Suprapubic skin (tissue), 4 donors: ENCODE results near the gene TYMS. TPM values are rescaled to one million over a fixed set of nuclear protein-coding genes. Genes with fewer than 3 reads are reported as not detected.

Source experiments
- DNase-seq, 2 donors: peaks; one replicate each; pipeline ENCODE4 v3.0.0-alpha.2; 2019; ENCODE audit warnings: low spot score in 2 of 2
- H3K27ac ChIP-seq: fragments of 200-600 bp; sonication (generic); one replicate; pipeline ENCODE4 v1.5.1; 2019
- H3K27me3 ChIP-seq: fragments of 200-600 bp; sonication (generic); one replicate; pipeline ENCODE4 v1.5.1; 2019
- H3K36me3 ChIP-seq: fragments of 200-600 bp; sonication (generic); one replicate; pipeline ENCODE4 v1.5.1; 2019
- H3K4me1 ChIP-seq: fragments of 200-600 bp; sonication (generic); one replicate; pipeline ENCODE4 v1.5.1; 2019
- H3K4me3 ChIP-seq: fragments of 200-600 bp; sonication (generic); one replicate; pipeline ENCODE4 v1.5.1; 2019; ENCODE audit warnings: mild to moderate bottlenecking
- H3K9me3 ChIP-seq: fragments of 200-600 bp; sonication (generic); one replicate; pipeline ENCODE4 v1.5.1; 2019
- CTCF ChIP-seq, 2 donors: fragments of 200-600 bp in 1 of 2; fragments of 450-650 bp in 1 of 2; sonication (generic) in 1 of 2; IDR thresholded peaks; one replicate each; pipeline ENCODE4 v1.5.1; 2016 to 2019; ENCODE audit warnings: antibody characterized with exemption in 2 of 2, mild to moderate bottlenecking in 1 of 2, moderate library complexity in 1 of 2
- EP300 ChIP-seq: sonication (generic); formaldehyde crosslinking; IDR thresholded peaks from one replicate; pipeline ENCODE4 v1.6.1; 2017; ENCODE audit warnings: antibody characterized with exemption
- POLR2A ChIP-seq, 2 donors: fragments of 450-650 bp; IDR thresholded peaks; one replicate each; pipeline ENCODE4 v1.6.1; 2017; ENCODE audit warnings: antibody characterized with exemption in 2 of 2, mild to moderate bottlenecking in 2 of 2, moderate library complexity in 2 of 2
- POLR2AphosphoS5 ChIP-seq, 3 donors: sonication (generic); formaldehyde crosslinking; IDR thresholded peaks; one replicate each; pipeline ENCODE4 v1.6.1; 2017; ENCODE audit warnings: antibody characterized with exemption in 3 of 3
- WGBS: methylation state at CpG from one replicate; pipeline ENCODE4 v1.1.5; 2018; 5-methylcytosine and 5-hydroxymethylcytosine counted together
- total RNA-seq, 4 donors: library from RNA; depleted of rRNA; stranded (reverse); fragments of >200 nt; gene quantifications; one replicate each; pipeline ENCODE4 v1.1.0, GENCODE V29; 2016

Gene TYMS
- total RNA-seq, 4 donors from 2014 or later: 2.6 to 5.9 (median 3.2) TPM

GRCh38 chr18:673769-674168 is 16.3 kb downstream of the TYMS start:
- Histone ChIP-seq H3K36me3 (peaks cover 61% of the 10 kb centered on the region), H3K4me1 (no peaks in the 10 kb centered on the region), H3K9me3 (no peaks in the 10 kb centered on the region), H3K4me3 (no peak overlapping the region), H3K27ac (no peak overlapping the region), H3K27me3 (no peaks in the 10 kb centered on the region)
- TF ChIP-seq CTCF (IDR thresholded peaks at IDR 0.05): no peak
- TF ChIP-seq EP300: no peak
- TF ChIP-seq POLR2A (IDR thresholded peaks at IDR 0.05): no peak
- TF ChIP-seq POLR2AphosphoS5 (IDR thresholded peaks at IDR 0.05): no peak
- 47% methylated on average over 5 of the region's 5 CpGs for WGBS
- no peak for DNase-seq

GRCh38 chr18:675307-675706 is 17.9 kb downstream of the TYMS start:
- no peaks in the 10 kb centered on the region for H3K4me1 ChIP-seq
- 84% methylated on average over 7 of the region's 7 CpGs for WGBS
- H3K27ac ChIP-seq: no peak overlapping the region
- no peaks in the 10 kb centered on the region for H3K27me3 ChIP-seq
- H3K36me3 ChIP-seq: peaks cover 64% of the 10 kb centered on the region
- DNase-seq: no peak
- H3K9me3 ChIP-seq: no peaks in the 10 kb centered on the region
- TF ChIP-seq POLR2AphosphoS5 (IDR thresholded peaks at IDR 0.05) (no peak), POLR2A (IDR thresholded peaks at IDR 0.05) (no peak), CTCF (IDR thresholded peaks at IDR 0.05) (no peak), EP300 (no peak)
- no peak overlapping the region for H3K4me3 ChIP-seq

- Histone ChIP-seq H3K9me3 (no peaks in the 10 kb centered on the region), H3K4me1 (no peaks in the 10 kb centered on the region), H3K27me3 (no peaks in the 10 kb centered on the region), H3K36me3 (peaks cover 57% of the 10 kb centered on the region), H3K27ac (no peak overlapping the region), H3K4me3 (no peak overlapping the region)
- WGBS: 91% methylated on average over 5 of the region's 5 CpGs
- TF ChIP-seq CTCF (IDR thresholded peaks at IDR 0.05) (no peak), POLR2AphosphoS5 (IDR thresholded peaks at IDR 0.05) (no peak), EP300 (no peak), POLR2A (IDR thresholded peaks at IDR 0.05) (no peak)
- DNase-seq: no peak
These were observed 18.6 kb downstream of the TYMS start for GRCh38 chr18:676069-676468.

- no peak overlapping the region for H3K27ac ChIP-seq
- H3K36me3 ChIP-seq: peaks cover 60% of the 10 kb centered on the region
- H3K4me3 ChIP-seq: no peak overlapping the region
- no peak for DNase-seq
- TF ChIP-seq CTCF (IDR thresholded peaks at IDR 0.05) (no peak), POLR2AphosphoS5 (IDR thresholded peaks at IDR 0.05) (no peak), EP300 (no peak), POLR2A (IDR thresholded peaks at IDR 0.05) (no peak)
- no peaks in the 10 kb centered on the region for H3K4me1 ChIP-seq
- no peaks in the 10 kb centered on the region for H3K27me3 ChIP-seq
- H3K9me3 ChIP-seq: no peaks in the 10 kb centered on the region
- 93% methylated on average over 3 of the region's 3 CpGs for WGBS
These were observed 19.3 kb downstream of the TYMS start for GRCh38 chr18:676736-677135.

GRCh38 chr18:677145-677544 is 19.7 kb downstream of the TYMS start:
- no peak overlapping the region for H3K27ac ChIP-seq
- WGBS: 83% methylated on average over 4 of the region's 4 CpGs
- H3K9me3 ChIP-seq: no peaks in the 10 kb centered on the region
- H3K36me3 ChIP-seq: peaks cover 63% of the 10 kb centered on the region
- no peak for TF ChIP-seq EP300
- TF ChIP-seq POLR2A (IDR thresholded peaks at IDR 0.05): no peak
- no peak for TF ChIP-seq POLR2AphosphoS5 (IDR thresholded peaks at IDR 0.05)
- no peak for TF ChIP-seq CTCF (IDR thresholded peaks at IDR 0.05)
- no peaks in the 10 kb centered on the region for H3K27me3 ChIP-seq
- DNase-seq: no peak
- H3K4me3 ChIP-seq: no peak overlapping the region
- no peaks in the 10 kb centered on the region for H3K4me1 ChIP-seq
